ENCODE results near the gene GH1.
A peak's percentile ranks its signal among the peaks of the same experiment; 100 is the strongest.
"Not testable (repeated sequence)": the region's sequence is repeated elsewhere in the genome, so short reads cannot be mapped to it uniquely, and the experiment has no call there.

The GH1 gene

GRCh38 chr17:63925615-63926014 lies 7.0 kb upstream of the GH1 start:
- DNase-seq = no peak

- DNase-seq = not testable (repeated sequence)
These were observed 3.8 kb upstream of the GH1 start for GRCh38 chr17:63922402-63922801.

- not testable (repeated sequence) for DNase-seq
These were observed 2.1 kb upstream of the GH1 start for GRCh38 chr17:63920779-63921178.

GRCh38 chr17:63920050-63920449 lies 1.4 kb upstream of the GH1 start:
- not testable (repeated sequence) for DNase-seq

- DNase-seq = peak; percentile 72
These were observed 678 bp upstream of the GH1 start for GRCh38 chr17:63919311-63919723.

GRCh38 chr17:63918305-63918704 lies 334 bp downstream of the GH1 start:
- DNase-seq = no peak

- no peak for DNase-seq
These were observed 993 bp downstream of the GH1 start for GRCh38 chr17:63917646-63918045.

GRCh38 chr17:63917206-63917605 lies 1.4 kb downstream of the GH1 start:
- not testable (repeated sequence) for DNase-seq

- no peak for DNase-seq
These were observed 2.0 kb downstream of the GH1 start for GRCh38 chr17:63916566-63917185.

GRCh38 chr17:63915753-63916152 lies 2.9 kb downstream of the GH1 start:
- DNase-seq = not testable (repeated sequence)

- DNase-seq = no peak
These were observed 4.2 kb downstream of the GH1 start for GRCh38 chr17:63914471-63914870.

GRCh38 chr17:63911657-63912100 lies 7.0 kb downstream of the GH1 start:
- DNase-seq = peak; percentile 44

- DNase-seq = no peak
These were observed 7.5 kb downstream of the GH1 start, which contains the start of gene CSHL1 for GRCh38 chr17:63911041-63911635. Gene CSHL1 (minus strand): TSS chr17:63911258. CDS start chr17:63911196, 62 bp downstream.

- no peak for DNase-seq
These were observed 8.5 kb downstream of the GH1 start for GRCh38 chr17:63910096-63910495.

GRCh38 chr17:63909586-63909985 lies 9.1 kb downstream of the GH1 start:
- not testable (repeated sequence) for DNase-seq

- DNase-seq = peak; percentile 19
These were observed 11.4 kb downstream of the GH1 start for GRCh38 chr17:63907161-63907778.

GRCh38 chr17:63904796-63905195 lies 13.8 kb downstream of the GH1 start:
- DNase-seq = not testable (repeated sequence)

GRCh38 chr17:63903787-63904201 lies 14.8 kb downstream of the GH1 start:
- DNase-seq = peak; percentile 19

- not testable (repeated sequence) for DNase-seq
These were observed 16.7 kb downstream of the GH1 start for GRCh38 chr17:63901971-63902370.

GRCh38 chr17:63898899-63899798 lies 19.5 kb downstream of the GH1 start:
- not testable (repeated sequence) for DNase-seq

- not testable (repeated sequence) for DNase-seq
These were observed 21.9 kb downstream of the GH1 start, which contains the start of gene CSH1 for GRCh38 chr17:63896524-63897354. Gene CSH1 (minus strand): TSS chr17:63896574. CDS start chr17:63896511, 63 bp downstream.

- DNase-seq = not testable (repeated sequence)
These were observed 23.8 kb downstream of the GH1 start for GRCh38 chr17:63894821-63895220.
